Activated naive CD8-positive, alpha-beta T cell treated with anti-CD3 and anti-CD28 coated beads for 36 hours (primary cell): ENCODE results near the gene SPACA9. TPM values are rescaled to one million over a fixed set of nuclear protein-coding genes. Genes with fewer than 3 reads are reported as not detected.

Source experiments
- DNase-seq: peaks from one replicate; pipeline ENCODE4 v3.0.0; 2021
- H3K27ac Mint-ChIP-seq: one replicate; pipeline ENCODE4 v1.8.0; 2022; ENCODE audit warnings: mild to moderate bottlenecking, moderate library complexity, mixed read lengths
- H3K27me3 Mint-ChIP-seq: one replicate; pipeline ENCODE4 v1.8.0; 2022; ENCODE audit warnings: mild to moderate bottlenecking, mixed read lengths
- H3K36me3 Mint-ChIP-seq: one replicate; pipeline ENCODE4 v1.8.0; 2021; ENCODE audit warnings: mild to moderate bottlenecking, mixed read lengths
- H3K4me1 Mint-ChIP-seq: one replicate; pipeline ENCODE4 v1.8.0; 2021; ENCODE audit warnings: mixed read lengths
- H3K4me3 Mint-ChIP-seq: one replicate; pipeline ENCODE4 v1.8.0; 2022; ENCODE audit warnings: mild to moderate bottlenecking, moderate library complexity, mixed read lengths
- H3K9me3 Mint-ChIP-seq: one replicate; pipeline ENCODE4 v1.8.0; 2022; ENCODE audit warnings: mixed read lengths
- total RNA-seq, 2 experiments: library from RNA; stranded (reverse); gene quantifications; one replicate each; pipeline ENCODE4 v1.2.3, GENCODE V29; 2021

SPACA9 gene
- 1 to 10 TPM; 1.9 to 2.7 TPM for total RNA-seq

DNA sequence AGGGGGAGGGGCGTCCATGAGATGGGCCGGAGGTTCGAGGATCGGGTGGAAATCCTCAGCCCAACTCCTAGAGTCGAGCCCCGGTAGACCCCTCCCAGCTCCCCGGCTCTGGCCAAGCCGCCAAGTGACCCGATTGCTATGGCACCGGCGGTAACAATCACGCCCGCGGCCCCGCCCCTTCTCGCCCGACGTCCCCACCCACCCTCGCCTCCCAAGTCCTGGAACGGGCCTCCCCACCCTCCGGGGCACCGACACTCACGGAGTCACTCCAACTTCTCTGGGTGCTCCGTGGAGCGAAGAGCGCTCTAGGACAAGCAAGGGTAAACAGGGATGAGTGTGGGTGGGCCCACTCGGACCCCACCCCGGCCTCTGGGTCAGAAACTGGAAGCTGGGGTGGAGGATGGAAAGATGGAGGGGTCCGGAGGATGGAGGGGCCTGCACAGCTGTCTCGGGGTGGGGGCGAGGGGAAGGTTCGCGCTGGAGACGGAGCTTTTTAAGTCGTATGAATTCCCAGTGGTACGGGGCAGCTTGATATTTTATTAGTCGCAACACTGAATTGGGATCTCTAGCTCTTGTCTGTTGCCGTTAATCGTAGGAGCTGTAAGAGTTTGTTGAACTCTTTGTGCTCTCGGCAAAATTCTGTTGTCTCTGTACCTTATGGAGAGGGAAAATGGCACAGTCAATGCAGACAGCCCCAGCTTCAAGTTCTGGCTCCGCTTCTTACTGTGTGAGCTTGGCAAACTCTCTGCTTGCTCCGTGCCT, at the start of gene SPACA9:
TSS of gene SPACA9 (plus strand) at position 204 of the 762 bp plus-strand sequence. CDS start 5,050 bp downstream, outside the sequence.
- DNase-seq, result peak; percentile 24
- H3K9me3 Mint-ChIP-seq, result no peaks in the 10 kb centered on the region
- H3K4me3 Mint-ChIP-seq, result peak within 1 kb of the TSS; percentile 68
- no peaks in the 10 kb centered on the region for H3K27me3 Mint-ChIP-seq
- H3K27ac Mint-ChIP-seq, result no peak within 1 kb of the TSS
- H3K4me1 Mint-ChIP-seq, result peaks cover 9% of the 10 kb centered on the region
- H3K36me3 Mint-ChIP-seq, result no peaks in the 10 kb centered on the region

DNA sequence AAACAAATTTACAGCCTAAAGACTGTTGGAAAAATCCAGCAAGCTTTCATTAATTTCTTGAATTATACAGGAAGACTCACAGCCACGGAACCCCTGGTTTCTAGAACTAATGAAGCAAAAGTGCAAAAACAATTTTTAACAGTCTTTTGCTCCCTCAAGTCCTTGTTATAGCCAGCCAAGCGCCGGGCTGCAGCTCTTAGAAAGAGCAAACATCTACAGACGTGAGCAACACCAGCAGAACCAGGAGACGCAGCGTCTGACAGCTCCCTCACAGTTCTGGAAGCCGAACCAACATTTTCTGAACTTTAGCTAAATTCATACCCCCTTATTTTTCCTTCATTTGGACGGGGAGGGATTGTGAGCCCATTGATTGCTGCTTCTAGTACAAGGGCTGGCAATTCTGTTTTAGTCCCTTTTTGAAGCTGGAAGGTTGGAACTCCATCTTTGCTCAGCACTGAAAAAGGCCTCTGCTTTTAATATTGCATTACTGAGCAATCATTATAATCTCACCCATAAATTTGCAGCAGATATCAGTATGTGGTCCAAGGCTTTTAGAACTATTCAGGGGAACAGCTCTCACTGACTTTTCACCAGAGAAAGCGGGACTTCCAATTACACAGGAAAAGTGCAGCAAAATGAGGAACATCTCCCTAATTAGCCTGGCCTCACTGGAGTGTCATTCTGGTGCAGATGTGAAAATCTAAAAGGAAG, 46.4 kb upstream of the SPACA9 start:
- H3K9me3 Mint-ChIP-seq, result no peaks in the 10 kb centered on the region
- DNase-seq, result no peak
- no peaks in the 10 kb centered on the region for H3K4me1 Mint-ChIP-seq
- no peak overlapping the region for H3K27ac Mint-ChIP-seq
- no peaks in the 10 kb centered on the region for H3K27me3 Mint-ChIP-seq
- H3K36me3 Mint-ChIP-seq, result no peaks in the 10 kb centered on the region
- H3K4me3 Mint-ChIP-seq, result no peak overlapping the region

DNA sequence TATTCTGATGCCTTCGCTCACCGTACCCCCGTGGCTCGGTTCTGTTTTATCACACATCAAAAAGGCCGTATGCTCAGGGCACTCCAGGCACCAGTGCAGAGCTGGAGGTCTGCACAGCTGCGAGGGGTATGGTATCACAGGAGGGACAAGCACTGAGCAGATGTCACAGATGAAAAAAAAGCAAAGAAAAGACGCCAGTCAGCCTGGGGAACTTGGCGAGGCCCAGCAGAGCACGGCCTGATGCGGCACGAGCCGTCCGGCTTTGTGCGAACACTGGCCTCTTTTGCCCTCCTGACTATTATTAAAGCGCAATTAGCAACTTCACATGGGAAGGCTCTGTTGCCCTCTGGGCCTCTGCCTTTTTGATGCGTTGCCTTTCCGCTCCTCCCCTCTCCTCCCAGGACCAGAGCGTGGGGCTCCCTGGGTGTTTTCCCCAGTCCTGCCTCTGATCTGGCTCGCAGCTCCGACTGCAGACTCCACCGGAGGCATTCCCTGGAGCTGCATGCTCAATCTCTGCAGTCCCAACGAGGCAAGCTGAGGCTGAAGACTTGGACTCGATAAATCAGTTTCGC, 45.1 kb upstream of the SPACA9 start:
- H3K36me3 Mint-ChIP-seq, result no peaks in the 10 kb centered on the region
- no peaks in the 10 kb centered on the region for H3K9me3 Mint-ChIP-seq
- no peak for DNase-seq
- H3K4me3 Mint-ChIP-seq, result no peak overlapping the region
- no peak overlapping the region for H3K27ac Mint-ChIP-seq
- no peaks in the 10 kb centered on the region for H3K4me1 Mint-ChIP-seq
- no peaks in the 10 kb centered on the region for H3K27me3 Mint-ChIP-seq

DNA sequence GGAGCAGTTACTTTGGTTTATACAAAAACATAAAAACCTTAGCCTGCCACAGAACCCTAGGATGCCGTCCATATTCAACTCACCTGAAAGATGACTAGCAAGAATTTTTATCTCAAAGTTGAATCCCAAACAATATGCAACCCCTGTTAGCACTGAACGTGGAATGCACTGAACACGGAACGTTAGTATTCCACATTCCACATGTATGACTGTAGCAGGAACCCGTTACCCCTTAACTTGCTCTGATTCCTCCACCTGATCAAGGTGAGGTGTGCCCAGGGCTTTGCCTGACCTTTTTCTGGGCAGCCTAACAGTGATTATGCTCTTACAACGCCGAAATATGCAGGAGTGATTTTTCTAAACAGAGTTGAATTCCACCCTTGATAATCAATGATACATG, 44.4 kb upstream of the SPACA9 start:
- DNase-seq, result no peak
- Mint-ChIP-seq H3K27me3 (no peaks in the 10 kb centered on the region), H3K4me3 (no peak overlapping the region), H3K36me3 (no peaks in the 10 kb centered on the region), H3K9me3 (no peaks in the 10 kb centered on the region), H3K27ac (no peak overlapping the region), H3K4me1 (no peaks in the 10 kb centered on the region)

DNA sequence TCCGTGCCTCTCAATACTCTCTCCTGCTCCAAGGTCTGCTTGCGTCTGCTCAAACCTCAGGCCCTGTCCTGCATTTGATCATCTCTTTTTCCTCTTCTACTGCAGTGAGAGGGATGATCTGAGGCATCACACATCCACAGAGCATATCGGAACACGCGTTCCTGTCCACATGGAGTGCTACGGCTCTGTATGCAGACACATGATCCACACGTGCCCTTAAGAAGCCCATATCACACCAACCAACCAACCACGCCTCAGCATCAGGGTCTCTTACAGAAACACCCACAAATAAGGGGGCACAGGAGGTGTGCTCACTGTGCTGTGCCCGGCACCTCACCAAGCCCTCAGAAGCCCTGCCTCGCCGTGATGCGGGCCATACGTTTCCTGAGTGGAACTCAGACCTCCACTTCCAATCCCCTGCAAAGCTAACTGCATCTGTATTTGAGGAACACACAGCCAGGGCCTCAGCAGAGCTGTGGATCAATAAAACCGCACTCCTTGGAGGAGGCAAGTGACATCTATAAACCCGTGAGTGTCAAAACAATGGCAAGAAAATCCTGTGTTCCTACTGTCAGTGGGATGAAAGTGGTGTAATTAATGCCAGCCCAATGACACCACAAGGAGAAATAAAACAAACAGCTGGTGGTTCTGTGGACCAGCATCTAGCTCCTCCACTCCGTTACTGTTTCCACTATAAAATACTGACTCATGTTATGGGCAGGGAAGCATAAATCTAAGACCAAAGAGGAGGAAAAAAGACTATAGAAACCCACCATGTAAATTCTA, 41.0 kb upstream of the SPACA9 start:
- no peak overlapping the region for H3K27ac Mint-ChIP-seq
- no peaks in the 10 kb centered on the region for H3K36me3 Mint-ChIP-seq
- no peaks in the 10 kb centered on the region for H3K9me3 Mint-ChIP-seq
- DNase-seq, result no peak
- no peak overlapping the region for H3K4me3 Mint-ChIP-seq
- H3K4me1 Mint-ChIP-seq, result no peaks in the 10 kb centered on the region
- H3K27me3 Mint-ChIP-seq, result no peaks in the 10 kb centered on the region

DNA sequence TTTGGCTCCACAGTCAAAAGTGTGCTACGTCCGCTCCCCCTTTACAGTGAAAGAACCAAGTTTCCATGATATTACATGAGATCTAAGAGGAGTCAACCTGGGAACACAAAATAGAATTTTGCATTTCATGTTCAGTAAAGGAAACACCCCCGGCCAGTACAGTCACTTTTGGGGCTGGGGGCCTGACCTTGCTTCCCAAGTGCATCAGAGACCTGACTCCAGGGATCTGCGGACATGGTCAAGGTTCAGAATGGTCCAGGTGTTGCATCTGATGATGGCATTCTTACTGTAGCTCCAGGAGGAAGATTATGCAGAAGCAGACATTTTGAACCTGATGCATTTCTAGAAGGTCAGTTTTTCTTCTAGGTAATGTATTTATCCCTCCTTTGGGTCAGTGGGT, 40.4 kb upstream of the SPACA9 start:
- no peaks in the 10 kb centered on the region for H3K27me3 Mint-ChIP-seq
- H3K4me1 Mint-ChIP-seq, result no peaks in the 10 kb centered on the region
- no peaks in the 10 kb centered on the region for H3K9me3 Mint-ChIP-seq
- DNase-seq, result no peak
- no peak overlapping the region for H3K4me3 Mint-ChIP-seq
- no peak overlapping the region for H3K27ac Mint-ChIP-seq
- no peaks in the 10 kb centered on the region for H3K36me3 Mint-ChIP-seq

DNA sequence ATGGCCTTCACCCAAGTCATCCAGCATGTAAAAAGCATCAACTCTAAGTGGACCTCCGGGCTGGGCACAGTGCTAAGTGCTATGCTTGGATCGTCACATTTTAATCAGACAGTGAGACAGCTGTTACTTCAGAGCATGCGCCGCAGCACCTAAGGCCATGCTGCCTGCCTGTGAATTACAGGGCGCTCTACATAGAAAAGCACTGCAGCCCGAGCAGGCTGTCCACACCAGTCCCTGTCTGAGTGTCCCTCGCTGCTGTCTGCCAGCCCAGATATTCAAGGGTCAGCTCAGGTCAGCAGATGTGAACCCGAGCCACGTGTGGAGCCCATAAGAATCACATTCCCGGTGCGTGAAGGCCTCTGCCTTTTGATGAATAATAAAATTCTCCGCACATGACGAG, 37.7 kb upstream of the SPACA9 start:
- H3K36me3 Mint-ChIP-seq, result no peaks in the 10 kb centered on the region
- DNase-seq, result no peak
- H3K9me3 Mint-ChIP-seq, result no peaks in the 10 kb centered on the region
- no peaks in the 10 kb centered on the region for H3K27me3 Mint-ChIP-seq
- H3K4me1 Mint-ChIP-seq, result no peaks in the 10 kb centered on the region
- H3K27ac Mint-ChIP-seq, result no peak overlapping the region
- H3K4me3 Mint-ChIP-seq, result no peak overlapping the region

DNA sequence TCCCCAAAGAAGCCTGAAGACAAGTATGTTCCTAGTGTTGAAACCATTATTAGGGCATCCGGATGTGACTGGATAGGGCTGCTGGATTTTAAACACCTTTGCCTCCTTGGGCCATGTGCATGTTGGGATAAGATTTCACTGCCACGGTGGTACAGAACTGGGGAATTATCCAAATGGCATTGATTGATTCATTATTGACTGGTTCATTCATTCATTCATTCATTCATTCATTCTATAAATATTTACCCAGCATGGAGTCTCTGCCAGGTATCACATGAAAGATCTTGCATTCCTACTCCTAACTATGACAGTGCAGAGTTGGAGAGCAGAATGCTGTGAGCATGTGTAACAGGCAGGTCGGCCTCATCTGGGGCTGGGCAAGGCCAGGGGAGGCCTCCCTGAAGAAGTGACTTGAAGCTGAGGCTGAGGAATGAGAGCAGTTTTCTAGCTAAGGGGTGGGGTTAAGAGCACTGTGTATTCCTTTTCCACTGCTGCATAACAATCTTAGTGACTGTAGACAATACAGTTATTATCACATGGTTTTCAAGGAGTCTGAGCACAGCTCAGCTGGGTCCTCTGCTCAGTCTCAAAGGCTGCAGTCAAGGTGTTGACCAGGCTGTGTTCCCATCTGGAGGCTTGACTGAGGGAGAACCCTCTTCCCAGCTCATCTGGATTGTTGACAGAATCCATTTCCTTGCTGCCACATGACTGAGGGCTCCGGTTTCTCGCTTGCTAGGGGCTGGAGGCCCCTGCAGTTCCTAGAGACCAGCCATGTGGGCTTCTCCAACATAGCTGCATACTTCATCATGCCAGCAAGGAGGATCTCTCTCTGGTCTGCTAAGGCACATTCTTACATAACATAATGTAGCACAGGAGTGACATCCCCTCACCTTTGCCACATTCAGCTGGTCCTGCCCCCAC, 36.3 kb upstream of the SPACA9 start:
- H3K36me3 Mint-ChIP-seq, result no peaks in the 10 kb centered on the region
- DNase-seq, result no peak
- H3K27me3 Mint-ChIP-seq, result no peaks in the 10 kb centered on the region
- H3K9me3 Mint-ChIP-seq, result no peaks in the 10 kb centered on the region
- no peak overlapping the region for H3K4me3 Mint-ChIP-seq
- no peak overlapping the region for H3K27ac Mint-ChIP-seq
- no peaks in the 10 kb centered on the region for H3K4me1 Mint-ChIP-seq

DNA sequence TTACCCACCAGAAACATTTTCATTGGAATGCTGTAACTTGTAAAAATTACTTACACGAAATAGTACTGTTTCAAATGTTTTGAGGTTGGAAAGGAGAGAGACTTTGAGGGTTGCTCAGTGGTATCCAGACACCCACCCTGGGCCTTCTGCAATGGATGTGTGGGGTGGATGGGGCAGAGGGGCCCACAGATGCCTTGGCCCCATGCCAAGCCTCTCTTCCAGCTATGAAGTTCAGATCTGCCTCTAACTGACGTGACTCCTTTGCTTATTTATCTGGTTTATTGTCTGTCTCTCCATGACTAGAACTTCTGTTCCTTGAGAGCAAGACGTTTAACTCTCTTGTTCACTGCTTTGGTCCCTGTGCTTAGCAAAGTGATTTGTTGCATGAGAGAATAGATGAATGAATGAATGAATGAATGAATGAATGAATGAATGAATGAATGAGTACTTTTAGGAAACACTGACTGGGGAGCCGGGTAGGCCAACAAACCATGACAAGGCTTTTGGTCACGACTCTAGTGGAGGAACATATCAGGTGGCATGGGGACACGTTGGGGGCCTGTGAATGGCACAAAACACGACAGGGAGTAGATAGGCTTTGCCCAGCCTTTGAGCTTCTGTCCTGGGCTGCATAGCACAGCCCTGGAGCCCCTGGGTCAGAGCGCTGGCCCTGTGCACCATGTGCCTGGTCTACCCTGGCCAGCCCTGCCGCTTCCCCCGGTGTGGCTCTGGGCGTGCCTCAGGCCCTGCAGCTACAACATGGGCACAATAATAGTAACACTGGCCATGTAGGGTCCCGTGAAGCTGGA, 32.4 kb upstream of the SPACA9 start:
- Mint-ChIP-seq H3K36me3 (no peaks in the 10 kb centered on the region), H3K4me3 (no peak overlapping the region), H3K9me3 (no peaks in the 10 kb centered on the region), H3K27ac (no peak overlapping the region), H3K4me1 (peaks cover 22% of the 10 kb centered on the region), H3K27me3 (no peaks in the 10 kb centered on the region)
- DNase-seq, result no peak

DNA sequence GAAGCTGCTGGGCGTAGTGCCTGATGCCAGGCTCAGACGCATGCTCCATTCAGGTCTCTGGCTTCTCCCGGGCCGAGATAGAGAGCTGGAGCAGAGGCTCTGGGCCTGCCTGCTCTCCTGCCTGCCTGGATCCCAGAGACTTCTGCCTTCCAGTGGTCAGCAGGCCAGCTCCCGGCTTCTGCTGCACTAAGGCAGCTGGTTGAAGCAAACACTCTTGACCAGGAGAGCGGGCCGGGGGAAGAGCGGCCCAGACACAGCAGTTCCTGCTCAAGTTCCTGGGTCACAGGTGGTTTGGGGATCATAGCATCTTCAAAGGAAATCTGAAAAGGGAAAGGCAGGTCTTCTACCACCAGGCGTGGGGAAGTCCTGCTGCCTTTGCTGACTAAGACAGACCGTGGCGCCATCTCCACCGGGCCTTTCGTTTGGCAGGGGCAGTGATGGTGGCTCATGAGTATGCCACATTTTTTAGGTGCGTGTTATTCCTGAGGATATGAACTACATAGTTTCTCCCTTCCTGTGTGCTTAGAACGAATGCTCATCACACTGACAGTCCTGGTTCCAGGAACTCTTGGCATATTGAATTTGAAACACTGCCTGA, 31.7 kb upstream of the SPACA9 start:
- Mint-ChIP-seq H3K27ac (no peak overlapping the region), H3K9me3 (no peaks in the 10 kb centered on the region), H3K36me3 (no peaks in the 10 kb centered on the region), H3K27me3 (no peaks in the 10 kb centered on the region), H3K4me1 (peaks cover 25% of the 10 kb centered on the region), H3K4me3 (no peak overlapping the region)
- DNase-seq, result no peak

DNA sequence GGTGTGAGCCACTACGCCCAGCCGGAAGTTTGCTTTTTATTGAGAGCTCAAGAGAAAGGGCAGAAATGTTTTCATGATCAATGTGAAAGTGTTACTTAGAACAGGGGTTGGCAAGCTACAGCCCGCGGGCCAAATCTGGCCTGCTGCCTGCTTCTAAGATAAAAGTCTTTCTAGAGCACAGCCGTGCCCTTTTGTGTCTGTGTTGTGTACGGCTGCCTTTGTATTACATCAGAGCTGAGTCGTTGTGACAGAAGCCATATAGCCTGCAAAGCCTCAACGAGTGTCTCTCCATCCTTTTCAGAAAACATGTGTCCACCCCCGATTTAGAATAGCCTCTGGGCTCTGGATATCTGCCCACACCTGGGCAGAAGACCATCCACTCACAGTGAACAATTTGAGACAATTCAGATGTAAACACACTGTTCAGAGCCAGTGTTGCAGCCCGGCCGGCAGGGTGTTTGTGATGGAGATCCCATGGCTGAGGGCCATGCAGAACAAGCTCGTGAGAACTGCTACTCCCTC, 29.5 kb upstream of the SPACA9 start:
- H3K27me3 Mint-ChIP-seq, result no peaks in the 10 kb centered on the region

DNA sequence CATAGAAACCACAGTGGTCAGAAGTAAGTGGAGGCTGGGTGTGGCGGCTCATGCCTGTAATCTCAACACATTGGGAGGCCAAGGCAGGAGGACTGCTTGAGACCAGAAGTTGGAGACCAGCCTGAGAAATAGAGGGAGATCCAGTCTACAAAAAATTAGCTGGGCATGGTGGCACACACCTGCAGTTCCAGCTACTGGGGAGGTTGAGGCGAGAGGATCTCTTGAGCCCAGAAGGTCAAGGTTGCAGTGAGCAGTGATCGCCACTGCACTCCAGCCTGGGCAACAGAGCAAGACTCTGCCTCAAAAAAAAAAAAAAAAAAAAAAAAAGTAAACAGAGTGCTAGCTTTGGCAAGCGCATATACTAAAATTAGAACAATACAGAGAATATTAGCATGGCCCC, 25.2 kb upstream of the SPACA9 start:
- H3K27ac Mint-ChIP-seq, result no peak overlapping the region
- peaks cover 23% of the 10 kb centered on the region for H3K4me1 Mint-ChIP-seq
- H3K36me3 Mint-ChIP-seq, result no peaks in the 10 kb centered on the region
- H3K9me3 Mint-ChIP-seq, result no peaks in the 10 kb centered on the region
- no peak overlapping the region for H3K4me3 Mint-ChIP-seq
- no peak for DNase-seq
- H3K27me3 Mint-ChIP-seq, result no peaks in the 10 kb centered on the region

More for the DNA sequence above, 29.5 kb upstream of the SPACA9 start:
- no peaks in the 10 kb centered on the region for H3K9me3 Mint-ChIP-seq
- DNase-seq, result no peak
- no peaks in the 10 kb centered on the region for H3K36me3 Mint-ChIP-seq
- H3K4me3 Mint-ChIP-seq, result peak overlapping the region; percentile 43
- H3K27ac Mint-ChIP-seq, result peak overlapping the region; percentile 45
- peaks cover 25% of the 10 kb centered on the region for H3K4me1 Mint-ChIP-seq

DNA sequence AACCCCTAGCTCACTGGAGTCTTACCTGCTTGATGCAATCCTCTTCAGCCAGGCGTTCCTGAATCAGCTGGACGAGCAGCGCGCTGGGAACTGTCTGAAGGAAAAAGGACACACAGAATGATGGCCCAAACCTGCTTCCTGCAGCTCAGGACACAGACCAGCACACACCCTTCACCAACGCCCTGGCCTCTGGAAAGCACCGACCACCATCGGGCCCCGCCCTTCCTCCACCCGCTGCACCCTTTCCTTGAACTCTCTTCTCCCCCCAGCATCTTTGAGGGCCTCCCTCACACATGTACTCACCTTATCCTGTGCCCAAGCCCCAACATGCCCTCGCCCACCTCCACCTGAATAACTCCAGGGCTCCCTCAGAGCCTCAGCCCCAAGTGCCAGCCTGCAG, 23.9 kb upstream of the SPACA9 start:
- no peaks in the 10 kb centered on the region for H3K9me3 Mint-ChIP-seq

More for the DNA sequence above, 23.9 kb upstream of the SPACA9 start:
- H3K4me1 Mint-ChIP-seq, result peaks cover 10% of the 10 kb centered on the region
- H3K27ac Mint-ChIP-seq, result no peak overlapping the region
- H3K27me3 Mint-ChIP-seq, result no peaks in the 10 kb centered on the region
- H3K4me3 Mint-ChIP-seq, result no peak overlapping the region
- no peaks in the 10 kb centered on the region for H3K36me3 Mint-ChIP-seq
- no peak for DNase-seq
